OCI-LY1 (cell line): ENCODE data around the gene MYADML2.

ENCODE experiments used
- H2AFZ ChIP-seq: fragments of 200-600 bp; sonication (generic), shearing (Covaris generic); 2 replicates; pipeline ENCODE4 v1.6.0; 2014; ENCODE audit warnings: antibody characterized with exemption, mild to moderate bottlenecking, low read length
- H3F3A ChIP-seq: fragments of 200-600 bp; sonication (generic), shearing (Covaris generic); 2 replicates; pipeline ENCODE4 v1.6.0; 2014; ENCODE audit warnings: mild to moderate bottlenecking, antibody characterized with exemption, low read length, moderate library complexity; ENCODE audit not compliant: insufficient read depth
- H3K27ac ChIP-seq: fragments of 200-600 bp; sonication (generic); 2 replicates; pipeline ENCODE4 v1.5.1; 2014; ENCODE audit warnings: low read length, mixed run types, mild to moderate bottlenecking, low read depth; ENCODE audit not compliant: poor library complexity, severe bottlenecking
- H3K27me3 ChIP-seq: fragments of 200-600 bp; sonication (generic); 2 replicates; pipeline ENCODE4 v1.6.0; 2014; ENCODE audit warnings: antibody characterized with exemption, mild to moderate bottlenecking, low read length, moderate library complexity; ENCODE audit not compliant: insufficient read depth
- H3K36me3 ChIP-seq: fragments of 200-600 bp; sonication (generic); 2 replicates; pipeline ENCODE4 v1.6.1; 2014; ENCODE audit warnings: mild to moderate bottlenecking, antibody characterized with exemption, low read length, moderate library complexity, mixed read lengths; ENCODE audit not compliant: insufficient read depth
- H3K4me1 ChIP-seq: fragments of 200-600 bp; sonication (generic); 2 replicates; pipeline ENCODE4 v1.5.1; 2014; ENCODE audit warnings: mild to moderate bottlenecking, low read length, moderate library complexity; ENCODE audit not compliant: insufficient read depth, severe bottlenecking
- H3K4me2 ChIP-seq: fragments of 200-600 bp; sonication (generic), shearing (Covaris generic); 2 replicates; pipeline ENCODE4 v1.6.1; 2014; ENCODE audit warnings: low read length
- H3K4me3 ChIP-seq: fragments of 200-600 bp; sonication (generic); 2 replicates; pipeline ENCODE4 v1.5.1; 2014; ENCODE audit warnings: low read length, low read depth, mild to moderate bottlenecking, mixed read lengths; ENCODE audit not compliant: poor library complexity, severe bottlenecking
- H3K79me2 ChIP-seq: fragments of 200-600 bp; shearing (Covaris generic); 2 replicates; pipeline ENCODE4 v1.6.1; 2016; ENCODE audit warnings: mixed run types, low read length, mixed read lengths; ENCODE audit not compliant: insufficient read depth
- H3K9ac ChIP-seq: fragments of 200-600 bp; sonication (generic), shearing (Covaris generic); 2 replicates; pipeline ENCODE4 v1.6.1; 2014; ENCODE audit warnings: mild to moderate bottlenecking, low read length, mixed read lengths
- H3K9me2 ChIP-seq: fragments of 200-600 bp; sonication (generic), shearing (Covaris generic); 2 replicates; pipeline ENCODE4 v1.6.1; 2014; ENCODE audit warnings: low read depth, mild to moderate bottlenecking, low read length, mixed read lengths
- H3K9me3 ChIP-seq: fragments of 200-600 bp; shearing (Covaris generic); 2 replicates; pipeline ENCODE4 v1.6.1; 2014; ENCODE audit warnings: low read length, mixed read lengths
- H4K20me1 ChIP-seq: fragments of 200-600 bp; sonication (generic), shearing (Covaris generic); 2 replicates; pipeline ENCODE4 v1.6.0; 2016; ENCODE audit warnings: mild to moderate bottlenecking, low read length; ENCODE audit not compliant: insufficient read depth
- CTCF ChIP-seq: fragments of 200-600 bp; sonication (generic), shearing (Covaris generic); IDR thresholded peaks from 2 replicates; pipeline ENCODE4 v1.5.1; 2017; ENCODE audit warnings: mild to moderate bottlenecking, antibody characterized with exemption, low read length, moderate library complexity, mixed read lengths
- EZH2 ChIP-seq: fragments of 200-600 bp; sonication (generic), shearing (Covaris generic); IDR thresholded peaks from 2 replicates; pipeline ENCODE4 v1.8.0; 2017; ENCODE audit warnings: borderline replicate concordance, mixed run types, mild to moderate bottlenecking, antibody characterized with exemption, low read length, moderate library complexity, mixed read lengths

Gene MYADML2

DNA sequence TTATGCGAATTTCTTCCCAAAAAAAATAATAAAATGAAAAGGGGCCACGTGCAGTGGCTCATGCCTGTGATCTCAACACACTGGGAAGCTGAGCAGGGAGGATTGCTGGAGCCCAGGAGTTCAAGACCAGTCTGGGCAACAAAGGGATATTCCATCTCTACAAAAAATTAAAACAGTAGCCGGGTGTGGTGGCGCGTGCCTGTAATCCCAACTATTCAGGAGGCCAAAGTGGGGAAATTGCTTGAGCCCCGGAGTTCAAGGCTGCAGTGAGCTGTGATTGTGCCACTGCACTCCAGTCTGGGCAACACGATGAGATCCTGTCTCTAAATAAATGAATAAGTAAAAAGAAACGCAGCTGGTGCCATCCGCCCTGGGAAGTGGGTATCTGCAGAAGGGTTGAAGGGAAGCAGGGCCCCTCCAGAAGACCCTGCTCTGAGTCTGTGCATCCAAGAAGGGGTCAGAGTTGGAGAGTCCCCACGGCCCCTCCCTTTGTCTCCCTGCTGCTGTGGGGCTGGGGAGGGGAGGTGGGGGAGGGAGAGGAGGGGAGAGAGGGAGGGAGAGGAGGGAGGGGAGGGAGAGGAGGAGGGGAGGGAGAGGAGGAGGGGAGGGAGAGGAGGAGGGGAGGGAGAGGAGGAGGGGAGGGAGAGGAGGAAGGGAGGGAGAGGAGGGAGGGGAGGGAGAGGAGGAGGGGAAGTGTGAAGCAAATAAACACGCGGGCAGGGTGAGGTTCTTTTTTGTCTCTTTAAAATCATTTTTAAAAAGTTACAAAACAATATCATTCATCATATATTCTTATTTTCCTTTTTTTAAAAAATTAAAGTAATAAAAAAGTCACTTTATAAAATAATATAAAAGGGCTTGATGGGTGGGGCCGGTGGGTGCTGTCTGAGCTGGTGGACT is 5.0 kb upstream of the MYADML2 start:
- no peaks in the 10 kb centered on the region for H3K79me2 ChIP-seq
- H3K27me3 ChIP-seq: peaks cover 6% of the 10 kb centered on the region; the same call in 1 of the 2 replicates
- no peak overlapping the region for H3K9ac ChIP-seq
- H3K4me1 ChIP-seq: no peaks in the 10 kb centered on the region
- H3K27ac ChIP-seq: no peak overlapping the region
- no peaks in the 10 kb centered on the region for H3K9me3 ChIP-seq
- H4K20me1 ChIP-seq: no peaks in the 10 kb centered on the region
- no peaks in the 10 kb centered on the region for H3K9me2 ChIP-seq
- H2AFZ ChIP-seq: no peak overlapping the region
- TF ChIP-seq EZH2 (no peak), CTCF (no peak)
- H3K4me2 ChIP-seq: no peak overlapping the region
- H3K4me3 ChIP-seq: no peak overlapping the region
- H3F3A ChIP-seq: no peaks in the 10 kb centered on the region
- H3K36me3 ChIP-seq: no peaks in the 10 kb centered on the region

GRCh38 chr17:81950501-81950900 is 3.5 kb upstream of the MYADML2 start:
- TF ChIP-seq CTCF (no peak), EZH2 (no peak)
- no peaks in the 10 kb centered on the region for H4K20me1 ChIP-seq
- H3K79me2 ChIP-seq: no peaks in the 10 kb centered on the region
- H3K9me2 ChIP-seq: no peaks in the 10 kb centered on the region
- H3K9ac ChIP-seq: no peak overlapping the region
- no peak overlapping the region for H3K4me2 ChIP-seq
- no peaks in the 10 kb centered on the region for H3K4me1 ChIP-seq
- no peak overlapping the region for H3K27ac ChIP-seq
- H3K27me3 ChIP-seq: no peaks in the 10 kb centered on the region; the same call in 1 of the 2 replicates
- H3F3A ChIP-seq: no peaks in the 10 kb centered on the region
- no peaks in the 10 kb centered on the region for H3K36me3 ChIP-seq
- H3K4me3 ChIP-seq: no peak overlapping the region
- H2AFZ ChIP-seq: no peak overlapping the region
- no peaks in the 10 kb centered on the region for H3K9me3 ChIP-seq

- H3K4me3 ChIP-seq: no peak overlapping the region
- no peak overlapping the region for H3K9ac ChIP-seq
- H3K79me2 ChIP-seq: no peaks in the 10 kb centered on the region
- H3K27me3 ChIP-seq: peaks cover 6% of the 10 kb centered on the region; the same call in 1 of the 2 replicates
- H3K36me3 ChIP-seq: no peaks in the 10 kb centered on the region
- TF ChIP-seq CTCF (no peak), EZH2 (no peak)
- H3K9me3 ChIP-seq: no peaks in the 10 kb centered on the region
- no peak overlapping the region for H3K4me2 ChIP-seq
- H4K20me1 ChIP-seq: no peaks in the 10 kb centered on the region
- H3K9me2 ChIP-seq: no peaks in the 10 kb centered on the region
- no peaks in the 10 kb centered on the region for H3K4me1 ChIP-seq
- no peak overlapping the region for H3K27ac ChIP-seq
- no peaks in the 10 kb centered on the region for H3F3A ChIP-seq
- H2AFZ ChIP-seq: no peak overlapping the region
Measured at GRCh38 chr17:81948635-81949378, 1.8 kb upstream of the MYADML2 start.
